ENCODE measurements around the gene CD1E. TPM values are rescaled to one million over a fixed set of nuclear protein-coding genes. Genes with fewer than 3 reads are reported as not detected.

The CD1E gene
- total RNA-seq (2021; fragmentation: NEBNext Ultra II Directional; extraction: Animal tissue kit (Norgen Biotek cat#: 25700)) (not detected in 2 replicates), polyA plus RNA-seq (2011; rRNA removed) (not detected in 2 replicates), polyA minus RNA-seq (2011; rRNA and poly(A)+ RNA removed) (not detected in 2 replicates)
- not detected for polyA plus RNA-seq (2011; cell fraction: cytosol; rRNA removed)
- not detected for polyA plus RNA-seq (2011; cell fraction: nucleus; rRNA removed)
- not detected in 4 replicates for polyA plus RNA-seq (2012, experiment 1 of 2)
- not detected for polyA plus RNA-seq (2012, experiment 2 of 2)
- polyA plus RNA-seq (2013, experiment 1 of 2): not detected
- polyA plus RNA-seq (2013, experiment 2 of 2): not detected
- polyA minus RNA-seq (2011; cell fraction: cytosol; rRNA and poly(A)+ RNA removed): not detected
- not detected for polyA minus RNA-seq (2011; cell fraction: nucleus; rRNA and poly(A)+ RNA removed)
- long read RNA-seq, experiment 1: 0 reads
- long read RNA-seq, experiment 2: 0 reads

DNA sequence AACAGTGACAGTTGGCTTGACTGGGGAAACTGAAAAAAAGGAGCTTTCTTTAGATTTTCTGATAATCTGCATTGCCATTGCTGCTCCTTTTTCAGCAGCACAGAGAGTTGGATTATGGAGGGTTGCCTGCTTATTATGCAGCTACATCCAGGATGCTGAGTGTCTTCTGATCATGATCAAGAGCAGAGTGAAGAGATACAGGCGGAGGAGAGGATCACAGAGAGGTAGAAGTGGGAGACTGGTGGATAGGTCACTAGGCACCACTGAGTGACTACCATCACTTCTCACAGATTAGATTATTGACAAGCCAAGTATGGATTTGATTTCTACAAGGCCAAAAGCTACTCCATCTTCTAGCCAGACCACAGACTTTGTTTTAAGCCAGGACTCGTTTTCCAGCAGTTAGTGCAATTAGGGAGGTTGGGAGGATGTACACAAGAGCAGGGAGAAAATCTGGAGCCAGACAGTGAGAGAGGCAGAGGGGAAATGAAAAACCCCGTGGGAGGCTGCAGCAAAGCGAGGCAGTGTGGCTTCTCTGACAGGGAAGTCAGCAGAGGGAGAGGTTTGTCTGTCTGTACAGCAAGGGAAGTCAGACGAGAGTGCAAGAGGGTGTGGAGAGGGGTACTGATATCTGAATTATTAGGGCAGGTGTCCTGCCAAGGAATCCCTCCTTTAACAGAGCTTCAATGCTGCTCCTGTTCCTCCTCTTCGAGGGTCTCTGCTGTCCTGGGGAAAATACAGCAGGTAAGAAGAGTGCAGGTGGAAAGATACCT is at the start of gene CD1E:
TSS of gene CD1E (plus strand) at position 592 of the 773 bp plus-strand sequence. CDS start at position 687, 95 bp downstream.
- Histone ChIP-seq H3K4me1 (replicated peaks in 1 of 4; ENCODE audit: control insufficient read depth in 3 of 4, insufficient read depth in 4 of 4, low read length in 3 of 4) (no peaks in the 10 kb centered on the region), H2BK12ac (ENCODE audit: low read depth, low read length) (no peak within 1 kb of the TSS), H3K27me3 (replicated peaks in 1 of 4; ENCODE audit: control insufficient read depth in 3 of 4, extremely low read depth in 1 of 4, insufficient read depth in 3 of 4, low read length in 3 of 4) (no peaks in the 10 kb centered on the region), H2BK20ac (ENCODE audit: low read length) (no peak within 1 kb of the TSS), H4K8ac (ENCODE audit: extremely low read depth, insufficient read depth, low read length) (no peak within 1 kb of the TSS), H3K23ac (ENCODE audit: insufficient read length) (no peak within 1 kb of the TSS), H3K27ac (ENCODE audit: low read depth, low read length) (no peak within 1 kb of the TSS), H3K4me2 (ENCODE audit: insufficient read depth in 1 of 2, low read depth in 2 of 2, low read length in 2 of 2) (no peak within 1 kb of the TSS), H4K20me1 (replicated peaks in 1 of 2; ENCODE audit: control insufficient read depth in 1 of 2, insufficient read depth in 2 of 2, low read length in 2 of 2) (no peaks in the 10 kb centered on the region), H3K36me3 (ENCODE audit: control insufficient read depth in 2 of 4, insufficient read depth in 4 of 4, low read length in 3 of 4) (no peaks in the 10 kb centered on the region), H2AFZ (ENCODE audit: low read length) (peak within 1 kb of the TSS; percentile 66; the same call in 1 of the 2 replicates), H4K5ac (ENCODE audit: insufficient read length, low read depth, low read length) (no peak within 1 kb of the TSS), H3K18ac (ENCODE audit: extremely low read depth, low read length) (no peak within 1 kb of the TSS), H3K56ac (replicated peaks; ENCODE audit: insufficient read length, low read depth, low read length) (no peak within 1 kb of the TSS), H3K9ac (replicated peaks in 1 of 4; ENCODE audit: extremely low read depth in 1 of 4, low read depth in 3 of 4, low read length in 3 of 4) (no peak within 1 kb of the TSS), H2AK5ac (ENCODE audit: low read depth, low read length) (no peak within 1 kb of the TSS), H2BK5ac (ENCODE audit: low read depth, low read length) (no peak within 1 kb of the TSS), H3K79me1 (ENCODE audit: low read depth, low read length) (no peaks in the 10 kb centered on the region), H3K4ac (replicated peaks; ENCODE audit: insufficient read length, low read depth, low read length) (no peak within 1 kb of the TSS), H2BK120ac (replicated peaks; ENCODE audit: low read depth, low read length) (no peak within 1 kb of the TSS), H4K91ac (replicated peaks; ENCODE audit: insufficient read length, low read length) (no peak within 1 kb of the TSS), H3K4me3 (ENCODE audit: extremely low read depth in 1 of 4, insufficient read depth in 2 of 4, low read depth in 3 of 4, low read length in 4 of 4) (no peak within 1 kb of the TSS), H3K23me2 (ENCODE audit: low read depth, low read length) (no peaks in the 10 kb centered on the region), H3K79me2 (ENCODE audit: control insufficient read depth in 1 of 2, insufficient read depth in 2 of 2, low read length in 2 of 2) (no peaks in the 10 kb centered on the region), H2BK15ac (ENCODE audit: low read length) (no peak within 1 kb of the TSS), H3K9me3 (ENCODE audit: insufficient read depth in 2 of 2, low read depth in 1 of 2, low read length in 1 of 2) (no peaks in the 10 kb centered on the region; a peak in 1 of 4 replicates), H3K14ac (ENCODE audit: insufficient read length) (no peak within 1 kb of the TSS)
- ChIA-PET POLR2A (ENCODE audit: partially characterized antibody) (no interaction called here), CTCF (ENCODE audit: partially characterized antibody) (interaction anchor here (0.8 to 0.9 kb wide), 2 partner anchors 177 to 475 kb away, joined by 3 read pairs; no protein-coding TSS in a partner anchor)
- DNase-seq (ENCODE audit: low read depth in 1 of 2, low spot score in 2 of 2): no peak
- FAIRE-seq: no peak
- 78% methylated on average over 6 of the region's 6 CpGs; no CpG with 5 or more reads in 1 of the 2 experiments for WGBS, 2 experiments (ENCODE audit: extremely low coverage in 1 of 2, insufficient coverage in 1 of 2, insufficient read length in 1 of 2, insufficient replicate concordance in 2 of 2, low coverage in 1 of 2, low lambda C conversion rate in 2 of 2, missing lambda C conversion rate in 1 of 2)
- no peak for TF ChIP-seq POU5F1 (IDR thresholded peaks at IDR 0.05; ENCODE audit: low read depth, low read length)
- TF ChIP-seq ASH2L (IDR thresholded peaks at IDR 0.05; ENCODE audit: low read length): no peak
- TF ChIP-seq POLR2AphosphoS5 (IDR thresholded peaks at IDR 0.05; ENCODE audit: low read depth, low read length): no peak
- TF ChIP-seq TEAD4 (IDR thresholded peaks at IDR 0.05; ENCODE audit: low read depth, low read length): no peak
- TF ChIP-seq GABPA (IDR thresholded peaks at IDR 0.05; ENCODE audit: borderline replicate concordance, insufficient read depth, low read length): no peak
- TF ChIP-seq TAF7 (optimal IDR thresholded peaks at IDR 0.05; ENCODE audit: borderline replicate concordance, low read depth, low read length): no peak
- no peak for TF ChIP-seq NANOG (IDR thresholded peaks at IDR 0.05; ENCODE audit: insufficient read depth, low read depth, low read length, poor library complexity, severe bottlenecking)
- TF ChIP-seq SIN3A (conservative IDR thresholded peaks at IDR 0.05 in 1 of 2, IDR thresholded peaks at IDR 0.05 in 1 of 2; ENCODE audit: low read depth in 1 of 2, low read length in 2 of 2): no peak
- TF ChIP-seq RNF2 (IDR thresholded peaks at IDR 0.05; ENCODE audit: borderline replicate concordance, low read depth, low read length, missing control alignments, poor library complexity, severe bottlenecking): no peak

All from H1 (cell line).